HT1080 (cell line): ENCODE results near the gene ADORA3. TPM values are rescaled to one million over a fixed set of nuclear protein-coding genes. Genes with fewer than 3 reads are reported as not detected.
"Not testable (repeated sequence)": the region's sequence is repeated elsewhere in the genome, so short reads cannot be mapped to it uniquely, and the experiment has no call there.

Source experiments
- DNase-seq: peaks from one replicate; pipeline ENCODE4 v3.0.0-alpha.2; 2015; ENCODE audit warnings: low read depth
- polyA plus RNA-seq, 2 experiments: library from polyadenylated mRNA; depleted of rRNA; stranded (reverse); fragments of >200 nt; gene quantifications; 2 replicates each; pipeline ENCODE4 v1.2.3, GENCODE V29; 2015
- total RNA-seq: library from RNA; depleted of rRNA; stranded (reverse); fragments of >200 nt; shearing (Covaris generic); gene quantifications from 2 replicates; pipeline ENCODE4 v1.2.3, GENCODE V29; 2014; rRNA removed

The ADORA3 gene
- total RNA-seq: not detected in 2 replicates
- polyA plus RNA-seq (2015; cell fraction: cytosol; rRNA removed): 0.26 TPM in 1 of 2 replicates, not detected in the other
- not detected in 2 replicates for polyA plus RNA-seq (2015; cell fraction: nucleus; rRNA removed)

DNA sequence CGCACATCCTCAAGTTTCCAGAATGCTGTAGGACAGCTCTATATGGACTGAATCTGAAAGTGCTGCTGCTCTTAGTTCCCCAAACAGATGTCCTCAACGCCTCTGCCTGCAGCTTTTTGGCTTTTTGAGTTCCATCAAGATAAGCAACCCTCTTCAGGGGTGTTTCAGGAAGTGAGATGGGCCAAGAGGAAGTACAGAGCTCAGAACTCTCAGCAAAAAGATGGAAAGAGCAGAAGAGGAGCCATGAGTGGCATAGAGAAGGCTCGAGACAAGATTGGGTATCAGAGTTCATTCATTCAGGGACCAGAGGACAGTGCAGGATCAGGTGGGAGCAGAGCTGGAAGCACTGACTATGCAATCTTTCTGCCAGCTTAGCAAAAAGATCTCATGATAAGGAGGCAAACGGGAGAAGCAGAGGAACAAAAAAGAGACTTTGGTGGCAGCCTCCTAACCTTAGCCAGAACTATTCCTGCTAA is at the start of gene ADORA3, which contains the start of gene TMIGD3:
ADORA3 (minus strand) TSS at position 49 of the 476 bp plus-strand sequence. CDS start 279 bp downstream, outside the sequence.
TMIGD3 (minus strand) TSS at position 49 of the 476 bp plus-strand sequence. CDS start 279 bp downstream, outside the sequence.
- no peak for DNase-seq

GRCh38 chr1:111553196-111553595 is 49.8 kb upstream of the ADORA3 start:
- DNase-seq: peak; percentile 90

- no peak for DNase-seq
Observed at GRCh38 chr1:111552587-111552986, 49.2 kb upstream of the ADORA3 start.

DNA sequence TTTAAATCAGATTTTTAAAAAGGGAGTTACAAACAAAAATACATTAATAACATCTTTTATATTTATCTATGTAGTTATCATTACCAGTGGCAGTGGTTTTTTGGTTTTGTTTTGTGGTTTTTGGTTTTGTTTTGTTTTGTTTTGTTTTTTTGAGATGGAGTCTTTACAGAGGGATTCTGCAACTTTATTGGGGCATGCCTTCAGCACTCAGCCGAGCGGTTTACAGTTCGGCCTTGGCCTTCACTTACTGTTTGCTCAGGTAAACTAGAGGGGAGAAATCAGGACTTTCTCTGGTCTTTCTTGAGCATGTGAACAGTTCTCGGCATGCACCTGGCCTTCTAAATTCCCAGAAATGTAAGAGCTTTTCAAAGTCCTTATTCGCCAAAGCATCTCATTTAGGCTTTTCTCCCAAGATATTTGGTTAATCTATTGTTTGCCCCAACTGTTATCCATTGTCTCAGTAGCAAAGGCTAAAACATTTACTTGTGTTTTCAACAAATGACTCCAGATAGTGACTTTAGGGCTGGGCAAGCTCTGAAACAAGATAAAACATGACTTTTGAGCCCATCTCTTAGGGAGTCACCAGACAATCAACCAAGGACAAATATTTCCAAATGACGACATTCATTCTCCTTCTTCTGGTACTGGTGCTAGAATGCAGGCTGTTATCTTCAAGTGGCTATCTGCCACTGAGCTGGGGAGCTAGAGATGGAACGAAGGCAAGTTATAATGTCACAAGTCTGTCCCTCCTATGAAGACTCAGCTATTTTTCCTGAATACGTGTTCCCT is 48.4 kb upstream of the ADORA3 start:
- DNase-seq: no peak

GRCh38 chr1:111547786-111548185 is 44.4 kb upstream of the ADORA3 start:
- DNase-seq: not testable (repeated sequence)

- DNase-seq: no peak
Observed at GRCh38 chr1:111542187-111542586, 38.8 kb upstream of the ADORA3 start.

DNA sequence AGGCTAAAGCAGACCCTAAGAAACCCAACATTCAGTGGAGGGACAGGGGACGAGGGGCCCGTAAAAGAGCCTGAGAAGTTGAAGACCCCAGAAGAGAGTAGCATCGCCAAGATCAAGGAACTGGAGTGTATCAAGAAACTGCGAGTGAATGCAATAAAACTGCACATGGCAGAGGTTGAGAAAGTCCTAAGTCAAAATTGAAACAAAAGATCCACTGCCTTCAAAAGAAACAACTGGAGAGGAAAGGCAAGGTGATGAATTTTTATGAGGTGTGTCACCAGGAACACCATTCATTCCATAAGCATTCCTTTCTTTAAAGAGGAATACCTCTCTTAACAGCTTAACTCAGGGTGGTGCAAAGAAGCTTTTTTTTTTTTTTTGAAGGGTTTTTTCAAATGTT is 38.3 kb upstream of the ADORA3 start:
- peak; percentile 86 for DNase-seq

GRCh38 chr1:111540928-111541327 is 37.5 kb upstream of the ADORA3 start:
- DNase-seq: no peak

GRCh38 chr1:111538343-111539025 is 35.1 kb upstream of the ADORA3 start:
- peak; percentile 89 for DNase-seq

GRCh38 chr1:111535256-111536191 is 32.1 kb upstream of the ADORA3 start:
- no peak for DNase-seq

DNA sequence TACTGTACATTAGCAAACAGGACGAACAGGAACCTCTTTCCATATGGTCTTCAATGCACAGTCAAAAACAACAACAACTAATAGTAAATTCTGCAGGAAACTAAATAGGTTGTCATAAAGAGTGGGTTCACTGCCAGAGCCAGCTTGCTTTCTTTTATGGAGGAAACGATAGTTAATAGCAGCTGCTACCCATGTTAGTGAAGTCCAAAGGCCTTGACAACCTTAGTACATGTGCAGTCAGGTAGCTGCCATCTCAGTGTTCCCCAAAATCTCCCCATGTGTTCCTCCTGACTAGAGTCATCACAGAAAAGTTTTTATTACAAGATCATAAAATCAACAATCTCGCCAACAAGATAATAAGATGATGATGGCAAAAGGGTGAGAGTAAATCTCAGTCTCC is 16.6 kb upstream of the ADORA3 start:
- no peak for DNase-seq

DNA sequence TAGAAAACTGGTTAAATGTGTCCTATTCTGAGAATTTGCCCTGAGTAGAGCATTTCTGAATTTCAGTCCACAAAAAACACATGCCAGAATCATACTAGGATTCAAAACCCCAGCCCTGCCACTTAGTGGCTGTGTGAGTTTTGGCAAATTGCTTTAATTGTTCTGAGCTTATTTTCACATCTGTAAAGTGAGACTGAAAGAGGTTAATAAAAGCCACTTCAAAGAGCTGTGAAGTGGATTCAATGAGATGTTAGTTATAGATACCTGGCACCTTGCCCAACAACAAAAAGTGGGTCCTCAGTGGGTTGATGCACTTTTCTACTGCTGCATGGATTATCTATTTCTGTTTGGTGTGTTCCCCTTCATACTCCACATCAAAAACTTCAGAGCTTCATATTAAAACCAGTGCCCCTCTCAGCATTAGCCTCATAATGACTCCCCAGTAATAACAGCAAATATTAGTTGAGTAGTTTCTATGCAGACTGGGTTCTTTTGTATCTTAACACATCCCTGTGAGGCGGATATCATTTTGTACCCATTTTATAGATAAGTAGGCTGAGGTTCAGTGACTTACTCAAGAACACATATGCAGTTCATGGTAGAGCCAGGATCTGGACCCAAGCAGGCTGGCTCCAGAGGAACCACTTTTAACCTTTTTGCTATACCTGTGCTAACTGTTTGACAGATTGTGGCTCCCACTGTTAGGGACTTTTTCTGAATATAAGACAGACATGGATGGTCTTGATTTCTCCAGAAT is 14.2 kb upstream of the ADORA3 start:
- no peak for DNase-seq

- no peak for DNase-seq
Observed at GRCh38 chr1:111516005-111516535, 12.6 kb upstream of the ADORA3 start.

DNA sequence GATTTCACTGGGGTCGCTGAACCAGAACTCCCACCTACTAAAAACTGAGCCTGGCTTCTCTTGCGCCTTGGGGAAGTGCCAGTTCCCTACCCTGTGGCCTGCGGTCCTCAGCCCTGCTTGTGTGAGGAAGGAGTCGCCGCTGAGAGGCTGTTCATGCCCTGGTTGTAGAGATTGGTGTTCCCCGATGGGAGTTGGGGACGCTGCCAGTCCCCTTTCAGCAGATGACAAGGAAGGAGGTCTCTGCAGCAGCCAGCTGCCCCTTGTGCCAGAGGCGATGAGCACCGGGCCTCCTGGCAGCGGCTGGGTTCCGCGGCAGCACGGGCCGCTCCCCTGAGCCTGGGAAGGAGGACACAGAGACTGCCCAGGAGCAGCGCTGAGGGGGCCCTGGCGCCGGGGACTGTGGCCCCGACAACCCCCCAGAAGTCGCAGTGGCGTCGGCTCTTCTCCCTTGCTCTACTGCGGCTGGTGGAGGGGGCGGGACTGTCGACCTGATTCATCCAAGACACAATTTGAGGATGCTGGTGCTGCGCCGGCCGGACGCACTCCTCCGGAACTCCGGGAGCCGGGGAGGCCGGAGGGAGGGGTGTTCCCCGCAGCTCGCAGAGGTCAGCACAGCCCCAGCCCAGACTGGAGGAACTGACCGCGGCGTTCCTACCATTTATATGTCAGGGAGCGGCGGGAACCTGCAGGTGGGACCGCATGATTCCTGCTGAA is 12.0 kb upstream of the ADORA3 start:
- DNase-seq: no peak

DNA sequence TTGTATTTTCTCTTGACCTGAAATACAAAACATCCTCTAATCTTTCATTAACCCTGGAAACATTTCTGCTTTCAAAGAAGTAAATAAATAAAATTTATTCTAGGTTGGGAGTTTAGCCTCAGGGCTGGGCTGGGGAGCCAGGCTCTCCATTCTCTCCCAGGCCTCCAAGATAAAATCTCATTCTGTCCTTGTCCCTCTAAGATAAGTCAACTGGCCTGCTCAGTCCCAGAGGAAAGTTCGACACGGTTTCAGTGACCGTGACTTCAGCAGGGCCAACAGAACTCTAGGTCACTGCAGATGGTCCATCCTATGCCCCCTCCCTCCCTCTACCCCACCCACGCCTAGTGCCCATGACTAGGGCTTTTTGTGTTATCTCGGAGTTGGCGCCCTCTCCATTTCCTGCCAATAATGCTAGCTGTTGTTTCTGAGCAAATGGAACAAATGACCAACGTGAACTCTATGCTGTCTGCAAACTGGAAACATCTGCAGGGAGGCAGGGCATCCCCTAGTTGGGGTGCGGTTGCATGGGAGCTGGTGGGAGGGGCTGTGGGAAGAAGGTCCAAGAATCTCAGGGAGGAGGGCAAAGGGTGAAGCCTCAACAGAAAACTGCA is 10.1 kb upstream of the ADORA3 start:
- DNase-seq: no peak

- no peak for DNase-seq
Observed at GRCh38 chr1:111512931-111513330, 9.5 kb upstream of the ADORA3 start.

GRCh38 chr1:111512132-111512889 is 8.9 kb upstream of the ADORA3 start:
- no peak for DNase-seq

DNA sequence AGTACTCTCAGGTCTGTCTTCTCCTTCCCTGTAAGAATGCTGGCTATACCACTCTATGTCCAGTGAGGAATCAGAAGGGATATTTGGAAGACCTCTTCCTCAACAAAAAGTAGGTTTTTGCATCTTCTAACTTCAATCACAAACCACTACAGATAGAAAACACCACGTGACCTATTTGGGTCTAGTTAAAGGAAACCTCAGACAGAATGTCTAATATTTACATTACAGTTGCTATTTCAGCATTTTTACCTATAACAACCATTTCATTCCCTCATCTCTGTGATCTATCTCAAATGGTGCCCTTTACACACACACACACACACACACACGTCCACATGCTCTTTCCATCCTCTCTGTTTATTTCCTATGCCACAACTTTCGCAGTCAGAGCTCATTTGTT is 7.9 kb upstream of the ADORA3 start:
- DNase-seq: no peak
